GM12873 (cell line): ENCODE measurements around the gene NBPF15.
"Not testable (repeated sequence)": the region's sequence is repeated elsewhere in the genome, so short reads cannot be mapped to it uniquely, and the experiment has no call there.

Source experiments
- CTCF ChIP-seq: IDR thresholded peaks from 2 replicates; pipeline ENCODE4 v1.5.1; 2012; ENCODE audit warnings: low read depth, mild to moderate bottlenecking, moderate library complexity, low read length, control low read depth; ENCODE audit not compliant: insufficient read depth; ENCODE audit errors: missing control alignments

NBPF15 gene

DNA sequence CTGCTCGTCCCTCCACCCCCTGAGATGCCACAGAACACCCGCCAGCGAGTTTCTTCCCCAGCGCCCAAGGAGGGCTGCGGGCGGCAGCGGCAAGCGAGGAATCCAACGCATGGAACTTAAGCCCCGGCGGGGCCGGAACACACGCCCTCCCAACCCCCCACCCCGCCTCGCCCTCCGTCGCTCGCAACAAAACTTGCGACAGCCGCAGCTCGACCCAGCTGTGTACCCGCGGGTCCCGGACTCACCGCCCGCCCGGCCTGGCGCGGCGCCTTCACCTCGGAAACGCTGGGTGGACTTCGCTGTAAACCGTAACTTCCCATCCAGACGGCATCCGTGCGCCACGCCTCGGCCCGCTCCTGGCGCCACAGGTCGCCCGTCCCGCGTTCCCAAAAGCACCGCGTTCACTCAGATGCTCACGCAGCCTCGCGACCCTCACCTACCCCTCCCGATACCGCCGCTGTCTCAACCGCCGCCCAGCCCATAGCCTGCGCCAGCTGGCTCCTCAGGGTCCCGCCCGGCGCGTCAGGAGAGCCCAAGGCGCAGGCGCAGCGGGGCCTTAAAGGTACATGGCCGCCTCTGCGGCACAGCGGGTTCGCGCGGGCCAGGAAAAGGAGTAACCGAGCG, at the start of gene NBPF15:
Gene NBPF15 (minus strand): TSS at position 534 of the 624 bp plus-strand sequence. CDS start 21,666 bp downstream, outside the sequence.
- TF ChIP-seq CTCF, result not testable (repeated sequence)
